A673 (cell line): ENCODE results near the gene NEMP1. TPM values are rescaled to one million over a fixed set of nuclear protein-coding genes. Genes with fewer than 3 reads are reported as not detected.
"Not testable (repeated sequence)": the region's sequence is repeated elsewhere in the genome, so short reads cannot be mapped to it uniquely, and the experiment has no call there.

ENCODE experiments used
- BruUV-seq: library from RNA; stranded (reverse); fragments of 400-500 nt; replicated peaks from 2 replicates; lab custom pipeline; 2021; lab: Mats Ljungman, UMichigan
- CTCF ChIA-PET: fragments of 300-600 bp; sonication (Branson Sonifier 250); formaldehyde crosslinking; loops from one replicate; lab custom pipeline; 2022; ENCODE audit warnings: antibody characterized with exemption; lab: Charles Lee
- POLR2A ChIA-PET: fragments of 300-600 bp; sonication (Branson Sonifier 250); formaldehyde crosslinking; loops from one replicate; lab custom pipeline; 2022; ENCODE audit warnings: antibody characterized with exemption; ENCODE audit not compliant: low non-redundant PET; lab: Charles Lee
- DNase-seq: peaks from one replicate; pipeline ENCODE4 v3.0.0-alpha.2; 2015; ENCODE audit warnings: low spot score
- H3K27ac ChIP-seq: fragments of 200-600 bp; sonication (generic); 2 replicates; pipeline ENCODE4 v1.5.1; 2016; ENCODE audit warnings: mixed run types, low read depth, mild to moderate bottlenecking, mixed read lengths, antibody characterized with exemption, low read length; ENCODE audit not compliant: poor library complexity, severe bottlenecking
- H3K27me3 ChIP-seq: fragments of 200-600 bp; sonication (generic); replicated peaks from 2 replicates; pipeline ENCODE4 v1.6.1; 2017; ENCODE audit warnings: mixed run types, low read depth, mild to moderate bottlenecking, mixed read lengths, antibody characterized with exemption, low read length; ENCODE audit not compliant: insufficient read depth, poor library complexity
- H3K36me3 ChIP-seq: fragments of 200-600 bp; sonication (generic); 2 replicates; pipeline ENCODE4 v1.6.1; 2016; ENCODE audit warnings: mixed run types, mild to moderate bottlenecking, mixed read lengths, antibody characterized with exemption, low read length; ENCODE audit not compliant: insufficient read depth, poor library complexity, severe bottlenecking
- H3K4me1 ChIP-seq: fragments of 200-600 bp; sonication (generic); 2 replicates; pipeline ENCODE4 v1.6.1; 2017; ENCODE audit warnings: mixed run types, mild to moderate bottlenecking, mixed read lengths, antibody characterized with exemption, low read length; ENCODE audit not compliant: insufficient read depth, poor library complexity, severe bottlenecking
- H3K4me3 ChIP-seq: fragments of 200-600 bp; sonication (generic); 2 replicates; pipeline ENCODE4 v1.5.1; 2016; ENCODE audit warnings: low read depth, mixed run types, mild to moderate bottlenecking, mixed read lengths, low read length; ENCODE audit not compliant: poor library complexity, severe bottlenecking
- H3K9me3 ChIP-seq: fragments of 200-600 bp; sonication (generic); 2 replicates; pipeline ENCODE4 v1.6.1; 2016; ENCODE audit warnings: mixed run types, low read depth, mild to moderate bottlenecking, mixed read lengths, antibody characterized with exemption, low read length; ENCODE audit not compliant: poor library complexity, severe bottlenecking
- EZH2 ChIP-seq: fragments of 200-600 bp; sonication (generic); IDR thresholded peaks from 2 replicates; pipeline ENCODE4 v1.6.1; 2017; ENCODE audit warnings: borderline replicate concordance, low read depth, mild to moderate bottlenecking, mixed read lengths, antibody characterized with exemption, low read length; ENCODE audit not compliant: poor library complexity, severe bottlenecking
- intact Hi-C: fragments of 100-400 bp; cut with micrococcal nuclease; formaldehyde crosslinking; loops from one replicate; pipeline ENCODE4 v1.10.0; 2022; ENCODE audit not compliant: unreplicated experiment
- total RNA-seq: library from RNA; stranded (reverse); gene quantifications from 2 replicates; pipeline ENCODE4 v1.2.3, GENCODE V29; 2021
- TF ChIP-seq, protein P1 (sequence below): fragments of 300-800, 200-600 bp; sonication (generic); conservative IDR thresholded peaks from 2 replicates; pipeline ENCODE4 v1.5.1; 2017; ENCODE audit warnings: low read depth, mild to moderate bottlenecking, antibody characterized with exemption, low read length, moderate library complexity, mixed read lengths

Gene NEMP1
- total RNA-seq, 1 experiment from 2014 or later: 68.6 TPM

DNA sequence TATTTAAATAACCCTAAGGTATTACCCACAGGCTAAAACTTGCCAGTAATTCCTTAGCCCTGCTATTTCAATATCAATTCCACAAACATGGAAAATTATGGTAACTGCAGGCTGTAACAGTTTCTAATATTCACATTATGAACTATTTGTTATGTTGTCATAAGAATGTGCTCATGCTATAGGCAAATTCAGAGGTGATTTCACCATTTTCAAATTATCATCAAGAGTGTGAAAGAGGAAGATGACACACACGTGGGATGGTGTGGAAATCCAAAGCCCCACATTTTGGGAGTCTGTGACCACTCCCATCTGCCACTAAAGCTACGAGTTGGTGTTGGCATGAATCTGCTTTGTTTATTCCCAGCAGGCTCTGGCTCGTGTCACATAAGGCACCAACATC, 22.8 kb downstream of the NEMP1 start:
- TF ChIP-seq EZH2: no peak
- TF ChIP-seq, protein P1, sequence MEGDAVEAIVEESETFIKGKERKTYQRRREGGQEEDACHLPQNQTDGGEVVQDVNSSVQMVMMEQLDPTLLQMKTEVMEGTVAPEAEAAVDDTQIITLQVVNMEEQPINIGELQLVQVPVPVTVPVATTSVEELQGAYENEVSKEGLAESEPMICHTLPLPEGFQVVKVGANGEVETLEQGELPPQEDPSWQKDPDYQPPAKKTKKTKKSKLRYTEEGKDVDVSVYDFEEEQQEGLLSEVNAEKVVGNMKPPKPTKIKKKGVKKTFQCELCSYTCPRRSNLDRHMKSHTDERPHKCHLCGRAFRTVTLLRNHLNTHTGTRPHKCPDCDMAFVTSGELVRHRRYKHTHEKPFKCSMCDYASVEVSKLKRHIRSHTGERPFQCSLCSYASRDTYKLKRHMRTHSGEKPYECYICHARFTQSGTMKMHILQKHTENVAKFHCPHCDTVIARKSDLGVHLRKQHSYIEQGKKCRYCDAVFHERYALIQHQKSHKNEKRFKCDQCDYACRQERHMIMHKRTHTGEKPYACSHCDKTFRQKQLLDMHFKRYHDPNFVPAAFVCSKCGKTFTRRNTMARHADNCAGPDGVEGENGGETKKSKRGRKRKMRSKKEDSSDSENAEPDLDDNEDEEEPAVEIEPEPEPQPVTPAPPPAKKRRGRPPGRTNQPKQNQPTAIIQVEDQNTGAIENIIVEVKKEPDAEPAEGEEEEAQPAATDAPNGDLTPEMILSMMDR: no peak
- Histone ChIP-seq H3K4me1 (no peaks in the 10 kb centered on the region), H3K9me3 (no peaks in the 10 kb centered on the region), H3K27ac (no peak overlapping the region), H3K27me3 (no peaks in the 10 kb centered on the region), H3K36me3 (peaks cover 43% of the 10 kb centered on the region), H3K4me3 (no peak overlapping the region)
- ChIA-PET CTCF (no interaction called here), POLR2A (no interaction called here)
- intact Hi-C loops: no loop called here
- no TSS peak for BruUV-seq
- no peak for DNase-seq

DNA sequence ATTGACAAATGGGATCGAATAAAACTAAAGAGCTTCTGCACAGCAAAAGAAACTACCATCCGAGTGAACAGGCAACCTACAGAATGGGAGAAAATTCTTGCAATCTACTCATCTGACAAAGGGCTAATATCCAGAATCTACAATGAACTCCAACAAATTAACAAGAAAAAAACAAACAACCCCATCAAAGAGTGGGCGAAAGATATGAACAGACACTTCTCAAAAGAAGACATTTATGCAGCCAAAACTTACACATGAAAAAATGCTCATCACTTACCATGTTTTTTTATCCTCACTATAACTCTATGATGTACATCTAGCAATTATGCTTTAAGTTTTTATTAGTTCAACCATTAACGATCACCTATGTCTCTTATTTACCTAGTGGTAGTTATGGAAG, 24.7 kb downstream of the NEMP1 start:
- CTCF ChIA-PET, H3K4me1 ChIP-seq, DNase-seq, BruUV-seq, intact Hi-C loops, POLR2A ChIA-PET, H3K27ac ChIP-seq, H3K27me3 ChIP-seq, H3K9me3 ChIP-seq, H3K4me3 ChIP-seq: not testable (repeated sequence)
- peaks cover 24% of the 10 kb centered on the region for H3K36me3 ChIP-seq

DNA sequence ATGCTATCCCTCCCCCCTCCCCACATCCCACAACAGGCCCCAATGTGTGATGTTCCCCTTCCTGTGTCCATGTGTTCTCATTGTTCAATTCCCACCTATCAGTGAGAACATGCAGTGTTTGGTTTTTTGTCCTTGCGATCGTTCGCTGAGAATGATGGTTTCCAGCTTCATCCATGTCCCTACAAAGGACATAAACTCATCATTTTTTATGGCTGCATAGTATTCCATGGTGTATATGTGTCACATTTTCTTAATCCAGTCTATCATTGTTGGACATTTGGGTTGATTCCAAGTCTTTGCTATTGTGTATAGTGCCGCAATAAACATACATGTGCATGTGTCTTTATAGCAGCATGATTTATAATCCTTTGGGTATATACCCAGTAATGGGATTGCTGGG, 25.4 kb downstream of the NEMP1 start:
- CTCF ChIA-PET, POLR2A ChIA-PET, DNase-seq, H3K4me3 ChIP-seq, H3K27me3 ChIP-seq, H3K4me1 ChIP-seq, H3K27ac ChIP-seq, intact Hi-C loops, BruUV-seq, H3K9me3 ChIP-seq: not testable (repeated sequence)
- peaks cover 17% of the 10 kb centered on the region for H3K36me3 ChIP-seq

DNA sequence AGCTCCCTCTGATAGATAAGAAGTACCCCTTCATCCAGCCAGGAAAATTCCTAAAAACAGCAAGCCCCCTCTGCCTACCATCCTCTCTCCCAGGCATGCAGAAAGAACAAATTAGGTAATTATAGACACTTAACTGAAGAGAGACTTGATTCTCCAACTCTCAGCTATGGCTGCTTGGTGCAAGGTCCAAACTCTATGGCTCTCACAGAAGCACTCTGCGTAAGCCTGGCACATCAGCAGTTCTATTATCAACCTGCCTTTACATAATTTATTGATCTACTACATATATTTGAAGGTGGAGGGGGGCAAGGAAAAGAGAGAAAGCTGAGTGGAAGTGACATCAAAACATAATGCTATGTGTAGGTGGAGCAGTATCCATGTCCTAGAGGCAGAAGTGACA, 27.6 kb downstream of the NEMP1 start:
- intact Hi-C loops: no loop called here
- CTCF ChIA-PET: no interaction called here
- TF ChIP-seq, protein P1: no peak
- TF ChIP-seq EZH2: no peak
- no peaks in the 10 kb centered on the region for H3K36me3 ChIP-seq
- H3K4me1 ChIP-seq: no peaks in the 10 kb centered on the region
- POLR2A ChIA-PET: no interaction called here
- H3K9me3 ChIP-seq: no peaks in the 10 kb centered on the region
- no peaks in the 10 kb centered on the region for H3K27me3 ChIP-seq
- no peak for DNase-seq
- BruUV-seq: no TSS peak
- H3K4me3 ChIP-seq: no peak overlapping the region
- no peak overlapping the region for H3K27ac ChIP-seq
